Central memory CD8-positive, alpha-beta T cell (primary cell): Measurements from ENCODE around the gene GMPR2.

Experiments used
- ATAC-seq: fragments of 150-1000 bp; cut with Tn5 transposase; replicated peaks from 2 replicates; pipeline ENCODE4 v1.10.0; 2022; ENCODE audit warnings: mild to moderate bottlenecking, moderate FRiP score, moderate number of reproducible peaks; ENCODE audit not compliant: poor library complexity, severe bottlenecking; ENCODE audit errors: extremely low read depth
- DNase-seq, 2 donors: peaks; one replicate each; pipeline ENCODE4 v3.0.0; 2021; ENCODE audit warnings: low spot score in 2 of 2
- H3K27ac Mint-ChIP-seq: one replicate; pipeline ENCODE4 v1.8.0; 2022; ENCODE audit warnings: low read depth, mild to moderate bottlenecking, moderate library complexity, mixed read lengths
- H3K27me3 Mint-ChIP-seq: one replicate; pipeline ENCODE4 v1.8.0; 2022; ENCODE audit warnings: mixed read lengths
- H3K36me3 Mint-ChIP-seq: one replicate; pipeline ENCODE4 v1.8.0; 2022; ENCODE audit warnings: mild to moderate bottlenecking, moderate library complexity, mixed read lengths; ENCODE audit not compliant: insufficient read depth
- H3K4me1 Mint-ChIP-seq: one replicate; pipeline ENCODE4 v1.8.0; 2022; ENCODE audit warnings: mixed read lengths
- H3K4me3 Mint-ChIP-seq: one replicate; pipeline ENCODE4 v1.8.0; 2022; ENCODE audit warnings: mild to moderate bottlenecking, moderate library complexity, mixed read lengths
- H3K9me3 Mint-ChIP-seq: one replicate; pipeline ENCODE4 v1.8.0; 2022; ENCODE audit warnings: mixed read lengths

GMPR2 gene

DNA sequence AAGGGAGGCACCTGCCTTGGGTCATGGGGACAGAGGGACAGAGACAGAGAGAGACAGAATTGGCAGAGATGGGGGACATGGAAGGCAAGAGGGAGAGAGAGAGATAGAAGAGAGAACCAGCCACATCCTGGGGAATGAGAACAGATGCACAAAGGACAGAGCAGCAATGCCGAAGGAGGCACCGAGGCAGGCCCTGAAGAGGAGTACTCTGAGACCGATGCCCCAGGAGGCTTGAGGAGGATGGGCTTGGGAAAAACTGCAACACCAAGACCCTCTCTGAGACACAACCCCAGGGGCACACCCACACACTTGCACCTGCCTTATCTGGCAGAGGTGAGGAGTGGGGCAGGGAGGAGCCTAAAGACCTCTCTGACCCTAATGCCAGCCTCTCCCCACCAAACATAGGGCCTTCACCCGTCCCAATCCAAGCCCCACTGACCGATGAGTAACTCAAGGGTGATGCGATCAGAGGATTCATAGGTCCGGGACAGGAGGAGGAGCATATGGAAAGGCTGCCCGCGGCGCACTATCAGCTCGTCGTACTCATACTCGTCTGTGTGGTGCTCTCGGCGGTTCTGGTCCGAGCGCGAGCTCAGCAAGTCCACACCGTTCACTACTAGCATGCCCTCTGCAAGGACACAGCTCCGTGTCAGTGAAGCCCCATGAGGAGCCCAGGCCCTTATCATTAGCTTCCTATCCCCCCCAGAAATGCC is 28.7 kb downstream of the GMPR2 start:
- Mint-ChIP-seq H3K36me3 (peaks cover 3% of the 10 kb centered on the region), H3K4me1 (no peaks in the 10 kb centered on the region), H3K4me3 (no peak overlapping the region), H3K9me3 (no peaks in the 10 kb centered on the region), H3K27ac (no peak overlapping the region), H3K27me3 (no peaks in the 10 kb centered on the region)
- ATAC-seq, result no peak
- no peak for DNase-seq

DNA sequence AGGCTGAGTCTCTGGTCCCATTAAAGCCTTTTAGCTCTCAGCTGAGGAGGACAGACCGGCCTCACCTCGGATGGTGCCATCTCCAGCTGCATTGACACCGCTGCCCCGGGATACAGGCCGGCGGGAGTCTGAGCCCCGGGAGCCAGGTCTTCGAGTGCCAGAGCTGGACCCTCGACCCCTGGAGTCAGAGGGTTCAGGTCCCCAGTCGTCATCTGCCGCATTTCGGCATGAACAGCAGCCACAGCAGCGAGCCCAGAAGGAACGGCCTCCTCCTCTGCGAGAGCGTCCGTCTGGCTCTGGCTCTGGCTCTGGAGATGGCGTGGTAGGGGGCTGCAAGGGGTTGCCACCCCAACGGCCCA is 29.2 kb downstream of the GMPR2 start:
- Mint-ChIP-seq H3K4me3 (no peak overlapping the region), H3K36me3 (peaks cover 5% of the 10 kb centered on the region), H3K27ac (no peak overlapping the region), H3K27me3 (no peaks in the 10 kb centered on the region), H3K9me3 (no peaks in the 10 kb centered on the region), H3K4me1 (no peaks in the 10 kb centered on the region)
- no peak for DNase-seq
- ATAC-seq, result no peak

DNA sequence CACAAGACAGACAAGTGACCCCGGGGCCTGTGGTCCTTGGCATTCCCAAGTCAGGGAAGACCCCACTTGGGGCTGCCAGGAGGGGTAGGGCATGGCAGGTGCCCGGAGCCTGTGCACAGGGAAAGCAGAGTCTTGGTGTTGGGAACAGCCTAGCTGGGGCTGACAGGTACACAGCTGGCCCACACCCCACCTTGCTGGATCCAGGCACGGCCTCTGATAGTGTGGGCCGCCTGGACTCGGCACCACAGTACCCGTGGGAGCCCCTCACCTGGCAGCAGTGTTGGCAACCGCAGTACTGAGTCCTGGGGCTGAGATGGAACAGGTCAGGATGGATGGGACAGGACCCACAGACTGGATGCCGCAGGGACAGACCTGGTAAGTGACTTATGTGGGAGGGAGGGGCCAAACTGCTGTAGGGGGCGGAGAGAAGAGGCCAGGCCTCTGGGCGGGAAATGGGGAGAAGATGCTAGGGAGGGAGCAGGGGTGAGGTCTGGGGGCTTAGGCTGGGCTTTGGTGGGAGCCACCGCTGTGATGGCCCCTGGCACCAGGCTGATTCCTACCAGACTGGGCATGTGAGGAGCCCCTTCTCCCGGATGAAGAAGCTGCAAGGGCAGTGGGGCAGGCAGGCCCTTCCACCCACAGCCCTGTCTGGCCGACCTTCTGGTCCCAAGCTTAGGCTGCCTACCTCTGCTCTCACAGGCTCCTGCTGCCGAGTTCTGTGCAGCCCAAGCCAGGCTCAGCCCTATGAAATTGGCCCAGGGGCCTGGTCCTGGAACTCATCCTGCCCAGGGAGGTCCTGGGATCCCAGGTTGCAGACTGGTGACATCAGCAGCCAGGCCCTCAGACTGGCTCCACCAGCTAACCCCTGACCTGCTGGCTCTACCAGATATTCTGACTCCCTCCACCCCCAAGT is 30.3 kb downstream of the GMPR2 start, which contains the start of gene TGM1:
Gene TGM1, minus strand, starts transcription at position 357 of the 913 bp plus-strand sequence. CDS start 825 bp downstream, outside the sequence.
- no peak for DNase-seq
- H3K4me1 Mint-ChIP-seq, result peaks cover 4% of the 10 kb centered on the region
- no peak within 1 kb of the TSS for H3K4me3 Mint-ChIP-seq
- no peaks in the 10 kb centered on the region for H3K9me3 Mint-ChIP-seq
- H3K36me3 Mint-ChIP-seq, result peaks cover 9% of the 10 kb centered on the region
- H3K27ac Mint-ChIP-seq, result no peak within 1 kb of the TSS
- H3K27me3 Mint-ChIP-seq, result no peaks in the 10 kb centered on the region
- no peak for ATAC-seq

GRCh38 chr14:24263848-24264247 is 31.1 kb downstream of the GMPR2 start:
- Mint-ChIP-seq H3K4me3 (no peak overlapping the region), H3K9me3 (no peaks in the 10 kb centered on the region), H3K27ac (no peak overlapping the region), H3K36me3 (peaks cover 9% of the 10 kb centered on the region), H3K27me3 (no peaks in the 10 kb centered on the region), H3K4me1 (peaks cover 4% of the 10 kb centered on the region)
- DNase-seq (no peak), ATAC-seq (no peak)

DNA sequence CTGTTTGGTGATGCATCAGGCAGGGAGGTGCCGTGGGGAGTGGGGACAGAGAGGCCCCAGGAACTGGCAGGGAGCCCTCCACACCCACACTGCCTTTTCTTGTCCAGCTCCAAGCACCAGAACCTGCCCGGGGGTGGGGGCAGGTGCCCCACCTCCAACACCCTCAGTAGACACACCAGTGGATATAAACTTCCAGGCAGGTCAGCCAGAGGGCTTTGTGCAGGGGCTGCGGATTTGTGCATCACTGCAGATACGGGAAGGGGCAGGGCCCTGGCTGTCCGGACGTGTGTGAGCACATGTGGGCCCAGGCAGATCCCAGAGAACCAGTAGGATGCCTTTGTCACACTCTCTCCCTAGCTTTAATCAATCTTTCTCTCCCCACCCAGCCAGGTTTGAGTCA is 31.6 kb downstream of the GMPR2 start:
- no peaks in the 10 kb centered on the region for H3K27me3 Mint-ChIP-seq
- H3K27ac Mint-ChIP-seq, result no peak overlapping the region
- no peak overlapping the region for H3K4me3 Mint-ChIP-seq
- peaks cover 9% of the 10 kb centered on the region for H3K36me3 Mint-ChIP-seq
- ATAC-seq (no peak), DNase-seq (no peak)
- peaks cover 4% of the 10 kb centered on the region for H3K4me1 Mint-ChIP-seq
- no peaks in the 10 kb centered on the region for H3K9me3 Mint-ChIP-seq

DNA sequence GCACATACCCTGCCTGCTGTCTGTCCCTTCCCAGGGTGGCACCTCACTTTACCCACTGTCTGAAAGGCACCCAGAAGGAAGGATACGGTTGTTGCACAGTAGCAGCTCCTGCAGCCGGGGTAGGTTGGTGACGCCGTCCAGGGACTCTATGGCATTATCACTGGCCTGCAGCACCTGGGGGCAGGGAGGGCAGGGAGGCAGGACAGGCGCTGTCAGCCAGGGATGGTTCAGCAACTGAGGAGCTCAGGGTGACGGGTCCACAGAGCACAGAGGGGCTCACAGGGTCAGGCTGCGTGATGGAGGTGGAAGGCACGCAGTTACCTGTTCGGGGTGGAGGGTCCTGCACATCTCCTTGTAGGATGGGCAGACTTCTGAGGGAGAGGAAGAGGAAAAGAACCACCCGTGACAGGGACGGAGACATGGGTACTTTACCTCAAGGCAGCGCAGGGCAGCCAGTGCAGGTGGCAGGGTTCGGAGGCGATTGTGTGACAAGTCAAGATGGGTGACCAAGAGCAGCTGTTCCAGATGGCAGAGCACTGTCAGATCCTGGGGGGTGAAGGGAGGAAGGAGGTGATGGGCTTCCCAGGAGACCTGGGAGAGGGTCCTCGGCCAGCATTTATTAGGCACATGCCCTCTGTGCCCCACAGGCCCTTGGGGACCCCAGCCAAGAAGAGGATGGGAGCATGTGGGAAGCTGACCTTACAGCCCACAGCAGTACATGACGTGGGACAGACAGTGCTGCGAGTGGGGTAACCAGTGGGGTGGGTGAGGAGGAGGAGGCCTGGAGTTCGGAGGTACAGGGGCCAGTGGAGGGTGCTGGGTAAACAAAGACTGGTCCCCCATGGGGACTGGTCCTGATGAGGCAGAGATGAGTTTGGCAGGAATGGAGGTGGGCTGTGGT is 33.9 kb downstream of the GMPR2 start:
- Mint-ChIP-seq H3K9me3 (no peaks in the 10 kb centered on the region), H3K4me1 (peaks cover 15% of the 10 kb centered on the region), H3K27me3 (no peaks in the 10 kb centered on the region), H3K4me3 (no peak overlapping the region), H3K27ac (no peak overlapping the region), H3K36me3 (peaks cover 16% of the 10 kb centered on the region)
- ATAC-seq, result no peak
- no peak for DNase-seq

- H3K36me3 Mint-ChIP-seq, result peaks cover 17% of the 10 kb centered on the region
- H3K4me3 Mint-ChIP-seq, result no peak overlapping the region
- peaks cover 23% of the 10 kb centered on the region for H3K4me1 Mint-ChIP-seq
- no peaks in the 10 kb centered on the region for H3K9me3 Mint-ChIP-seq
- no peak for ATAC-seq
- H3K27me3 Mint-ChIP-seq, result no peaks in the 10 kb centered on the region
- DNase-seq, result no peak
- H3K27ac Mint-ChIP-seq, result no peak overlapping the region
Measured at GRCh38 chr14:24267516-24267915, 34.8 kb downstream of the GMPR2 start.

- H3K36me3 Mint-ChIP-seq, result peaks cover 17% of the 10 kb centered on the region
- H3K27ac Mint-ChIP-seq, result no peak overlapping the region
- no peaks in the 10 kb centered on the region for H3K27me3 Mint-ChIP-seq
- H3K9me3 Mint-ChIP-seq, result no peaks in the 10 kb centered on the region
- ATAC-seq (no peak), DNase-seq (no peak)
- peaks cover 28% of the 10 kb centered on the region for H3K4me1 Mint-ChIP-seq
- H3K4me3 Mint-ChIP-seq, result no peak overlapping the region
Measured at GRCh38 chr14:24268225-24268624, 35.5 kb downstream of the GMPR2 start.

- Mint-ChIP-seq H3K4me3 (no peak overlapping the region), H3K27ac (no peak overlapping the region), H3K27me3 (no peaks in the 10 kb centered on the region), H3K4me1 (peaks cover 28% of the 10 kb centered on the region), H3K9me3 (no peaks in the 10 kb centered on the region), H3K36me3 (peaks cover 17% of the 10 kb centered on the region)
- DNase-seq, result no peak
- no peak for ATAC-seq
Measured at GRCh38 chr14:24269368-24269767, 36.6 kb downstream of the GMPR2 start.

GRCh38 chr14:24269910-24270536 is 37.3 kb downstream of the GMPR2 start:
- peaks cover 17% of the 10 kb centered on the region for H3K36me3 Mint-ChIP-seq
- peak overlapping the region; percentile 87 for H3K27ac Mint-ChIP-seq
- DNase-seq, result no peak
- H3K9me3 Mint-ChIP-seq, result no peaks in the 10 kb centered on the region
- ATAC-seq, result no peak
- peak overlapping the region; percentile 94 for H3K4me3 Mint-ChIP-seq
- peaks cover 28% of the 10 kb centered on the region for H3K4me1 Mint-ChIP-seq
- no peaks in the 10 kb centered on the region for H3K27me3 Mint-ChIP-seq

DNA sequence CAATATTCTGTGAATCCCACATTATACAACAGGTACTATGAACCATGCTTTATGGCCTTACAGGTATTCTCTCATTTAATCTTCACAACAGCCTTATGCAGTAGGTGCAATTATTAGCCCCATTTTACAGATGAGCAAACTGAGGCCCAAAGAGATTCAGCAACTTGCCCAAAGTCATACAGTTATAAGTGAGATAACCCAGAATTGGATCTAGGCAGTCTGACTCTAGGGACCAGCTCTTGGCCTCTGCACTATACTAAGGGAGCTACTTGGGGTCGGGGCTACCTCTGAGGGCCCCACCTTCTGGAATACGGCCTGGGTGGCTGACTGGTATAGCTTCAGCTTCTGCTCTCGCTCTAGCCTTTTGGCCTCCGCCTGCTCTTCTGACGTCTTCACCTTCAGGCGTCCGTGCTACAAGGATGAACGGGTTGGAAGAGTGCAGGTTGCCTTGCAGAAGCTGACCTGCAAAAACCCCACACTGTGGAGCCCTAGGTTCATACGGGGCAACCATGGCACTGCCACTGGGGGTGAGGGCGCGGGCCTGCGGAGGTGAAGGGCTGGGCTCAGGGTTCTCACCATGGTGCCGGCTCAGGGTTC is 37.9 kb downstream of the GMPR2 start:
- no peaks in the 10 kb centered on the region for H3K9me3 Mint-ChIP-seq
- H3K27ac Mint-ChIP-seq, result peak overlapping the region; percentile 87
- DNase-seq, result no peak
- ATAC-seq, result peak; percentile 2
- peak overlapping the region; percentile 94 for H3K4me3 Mint-ChIP-seq
- peaks cover 17% of the 10 kb centered on the region for H3K36me3 Mint-ChIP-seq
- peaks cover 28% of the 10 kb centered on the region for H3K4me1 Mint-ChIP-seq
- no peaks in the 10 kb centered on the region for H3K27me3 Mint-ChIP-seq
